ENCODE results near the gene LRRC28.

LRRC28 gene

DNA sequence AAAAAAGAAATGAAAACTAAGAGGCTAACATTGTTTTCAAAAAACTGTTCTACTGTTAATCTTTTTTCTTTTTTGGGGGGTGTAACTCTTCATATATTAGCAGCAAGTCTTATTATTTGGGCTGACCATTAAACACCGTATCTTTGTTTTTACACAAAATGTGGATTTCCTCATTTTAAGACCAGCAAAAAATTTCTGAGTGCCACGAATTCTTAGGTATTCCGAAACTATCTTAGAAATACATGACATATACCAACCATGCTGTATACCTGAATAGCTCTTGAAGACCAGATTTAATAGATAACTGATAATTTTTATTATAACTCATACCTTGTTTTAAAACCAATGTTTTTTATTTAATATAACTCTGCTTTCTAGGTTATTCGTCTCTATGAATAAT is 1.3 kb upstream of the LRRC28 start:
- DNase-seq: no peak

GRCh38 chr15:99250494-99250856 is 806 bp upstream of the LRRC28 start:
- DNase-seq: no peak

DNA sequence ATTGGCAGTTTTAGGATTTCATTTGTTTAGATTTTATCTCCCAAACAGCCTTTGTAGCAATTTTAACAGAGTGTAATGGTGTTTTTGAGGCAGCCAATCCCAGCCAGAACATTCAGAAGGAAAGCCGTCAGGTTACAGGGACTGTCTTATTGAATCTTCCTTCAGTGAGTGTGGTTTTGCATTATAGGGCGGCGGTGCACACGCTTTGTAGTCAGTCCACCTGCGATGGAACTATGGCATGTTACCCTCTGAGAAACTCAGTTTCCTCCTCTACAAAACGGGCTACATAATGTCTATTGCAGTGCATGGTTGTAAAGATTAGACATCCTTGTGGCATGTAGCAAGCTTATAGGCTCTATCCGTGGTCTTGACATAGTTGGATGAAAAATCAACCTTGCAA is 1.0 kb downstream of the LRRC28 start:
- no peak for DNase-seq

GRCh38 chr15:99253381-99254090 is 2.3 kb downstream of the LRRC28 start:
- no peak for DNase-seq

DNA sequence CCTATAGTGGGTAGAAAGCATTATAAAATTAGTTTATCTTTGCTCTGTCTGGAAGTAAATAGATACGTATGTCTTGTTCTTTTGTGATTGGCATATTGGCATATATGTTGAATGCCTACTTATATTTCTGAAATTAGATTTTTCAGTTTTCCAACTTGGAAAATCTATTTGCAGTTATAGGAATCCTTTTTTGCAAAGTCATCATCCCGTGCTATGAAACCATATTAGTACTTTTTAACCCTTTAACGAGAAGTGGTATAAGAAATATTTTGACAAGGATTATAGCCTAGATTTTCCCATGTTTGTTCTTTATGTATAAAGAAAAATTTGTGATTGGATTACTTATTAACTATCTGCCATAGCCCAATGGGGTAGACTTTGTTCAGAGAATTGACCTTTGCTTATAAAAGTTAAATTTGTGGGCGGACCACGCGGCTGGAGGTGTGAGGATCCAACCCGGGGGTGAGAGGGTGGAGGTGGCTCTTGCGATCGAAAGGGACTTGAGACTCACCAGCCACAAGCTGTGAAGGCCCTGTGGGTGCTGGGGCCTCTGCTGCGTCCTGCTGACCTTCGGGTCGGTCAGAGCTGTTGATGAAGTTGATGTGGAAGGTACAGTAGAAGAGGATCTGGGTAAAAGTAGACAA is 5.9 kb downstream of the LRRC28 start:
- DNase-seq: no peak

DNA sequence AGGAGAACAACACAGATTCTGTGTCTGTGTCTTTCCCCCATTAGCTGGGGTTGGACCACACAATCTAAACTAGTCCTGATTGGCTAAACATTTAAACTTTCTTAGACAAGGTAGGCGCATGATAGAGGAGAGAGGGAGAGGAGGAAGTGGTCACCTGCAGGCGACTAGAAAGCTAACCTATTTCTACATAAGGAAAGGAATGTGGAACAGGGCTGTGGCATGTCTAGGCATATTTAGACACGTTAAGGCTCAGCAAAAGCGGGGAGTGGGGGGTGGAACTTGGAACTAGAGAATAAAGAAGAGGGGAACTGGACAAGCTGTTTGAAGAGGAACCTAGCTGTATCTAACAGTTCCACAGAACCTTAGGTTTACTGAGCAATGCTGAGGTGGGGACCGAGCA is 12.8 kb downstream of the LRRC28 start:
- no peak for DNase-seq

GRCh38 chr15:99265541-99266070 is 14.3 kb downstream of the LRRC28 start:
- no peak for DNase-seq

GRCh38 chr15:99267957-99268356 is 16.7 kb downstream of the LRRC28 start:
- no peak for DNase-seq

GRCh38 chr15:99268431-99268830 is 17.1 kb downstream of the LRRC28 start:
- no peak for DNase-seq

DNA sequence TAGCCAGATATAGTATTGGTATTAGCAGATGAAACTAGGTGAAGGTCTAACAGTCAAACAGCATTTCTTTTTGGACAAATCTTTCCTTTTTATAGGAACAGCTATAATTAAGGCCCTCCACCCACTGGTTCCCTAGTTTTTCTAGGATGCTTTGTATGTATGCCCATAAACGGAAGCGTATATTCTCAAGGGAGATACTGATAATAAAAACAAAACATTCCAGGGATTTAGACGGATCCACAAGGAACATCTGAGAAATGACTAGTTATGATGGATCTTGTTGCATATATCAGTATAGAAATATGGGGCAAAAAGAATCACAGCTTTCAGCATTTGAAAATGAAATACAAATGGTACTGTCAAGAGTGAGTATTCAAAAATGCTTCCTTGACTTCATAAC is 22.5 kb downstream of the LRRC28 start:
- no peak for DNase-seq

DNA sequence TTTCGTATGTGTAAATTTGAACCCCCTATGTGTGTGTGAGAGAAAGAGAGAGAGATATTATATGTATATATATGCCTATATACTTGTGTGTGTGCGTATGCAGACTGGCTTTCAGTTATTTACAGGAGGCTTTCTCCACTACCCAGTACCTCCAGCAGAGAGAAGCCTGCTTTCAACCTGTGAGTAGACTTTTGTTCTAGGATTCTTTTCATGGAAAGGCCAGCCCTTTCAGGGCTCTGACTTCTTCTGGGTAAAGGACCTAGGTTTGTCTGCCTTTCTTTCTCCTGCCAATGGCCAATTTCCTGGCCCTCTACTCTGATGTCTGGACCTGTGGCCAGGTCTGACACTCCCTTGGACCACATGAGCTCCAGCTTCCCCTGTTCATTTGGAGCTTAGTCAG is 23.8 kb downstream of the LRRC28 start:
- DNase-seq: no peak

DNA sequence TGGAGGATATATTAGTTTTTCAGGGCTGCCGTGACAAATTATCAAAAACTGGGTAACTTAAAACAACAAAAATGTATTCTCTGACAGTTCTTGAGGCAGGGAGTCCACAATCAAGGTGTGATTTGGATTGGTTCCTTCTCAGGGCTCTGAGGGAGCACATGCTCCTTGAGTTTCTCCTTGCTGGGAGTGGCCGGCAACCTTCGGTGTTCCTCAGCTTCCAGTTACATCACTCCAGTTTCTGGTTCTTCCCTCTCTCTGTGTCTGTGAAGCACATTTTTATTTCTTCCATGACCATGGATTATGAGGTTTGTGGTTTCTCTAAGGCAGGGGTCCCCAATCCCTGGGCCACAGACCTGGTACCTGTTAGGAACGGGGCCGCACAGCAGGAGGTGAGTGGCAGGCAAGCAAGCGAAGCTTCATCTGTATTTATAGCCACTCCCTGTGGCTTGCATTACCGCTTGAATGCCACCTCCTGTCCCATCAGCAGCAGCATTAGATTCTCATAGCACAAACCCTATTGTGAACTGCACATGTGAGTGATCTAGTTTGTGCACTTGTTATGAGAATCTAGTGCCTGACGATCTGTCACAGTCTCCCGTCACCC is 24.3 kb downstream of the LRRC28 start:
- no peak for DNase-seq

DNA sequence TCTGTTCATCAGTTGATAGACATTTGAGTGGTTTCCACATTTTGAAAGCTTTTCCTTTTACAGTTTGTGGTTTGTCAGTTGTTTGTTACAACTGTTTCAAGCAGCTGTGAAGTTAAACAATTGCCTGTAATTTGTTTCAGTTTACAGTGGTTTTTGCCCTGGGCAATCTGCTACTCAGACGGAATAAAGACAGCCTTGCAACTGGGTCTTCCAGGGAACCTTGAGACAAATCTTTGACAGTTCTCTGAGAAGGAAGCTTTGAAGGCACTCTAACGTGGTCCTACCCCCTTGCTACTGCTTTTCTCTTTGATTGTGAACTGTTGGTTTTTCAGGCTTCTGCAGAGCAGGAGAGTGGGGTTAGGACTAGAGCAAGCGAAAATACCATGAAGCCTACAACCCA is 28.0 kb downstream of the LRRC28 start:
- DNase-seq: no peak

DNA sequence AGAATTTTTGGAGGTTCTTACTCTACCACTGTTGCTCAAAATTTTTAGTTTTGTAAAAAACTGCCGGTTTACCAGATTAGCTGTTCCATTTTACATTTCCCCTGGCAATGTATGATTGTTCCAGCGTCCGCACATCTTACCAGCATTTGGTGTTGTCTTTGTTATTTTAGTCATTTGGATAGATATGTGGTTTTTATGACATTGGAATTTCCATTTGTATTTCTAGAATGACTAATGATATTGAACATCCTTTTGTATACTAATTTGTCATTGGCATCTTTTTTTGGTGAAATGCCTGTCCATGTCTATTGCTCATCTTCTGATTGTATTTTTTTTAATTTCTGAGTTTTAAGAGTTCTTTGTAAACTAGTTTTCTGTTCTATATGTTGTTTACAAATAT is 28.5 kb downstream of the LRRC28 start:
- DNase-seq: no peak

DNA sequence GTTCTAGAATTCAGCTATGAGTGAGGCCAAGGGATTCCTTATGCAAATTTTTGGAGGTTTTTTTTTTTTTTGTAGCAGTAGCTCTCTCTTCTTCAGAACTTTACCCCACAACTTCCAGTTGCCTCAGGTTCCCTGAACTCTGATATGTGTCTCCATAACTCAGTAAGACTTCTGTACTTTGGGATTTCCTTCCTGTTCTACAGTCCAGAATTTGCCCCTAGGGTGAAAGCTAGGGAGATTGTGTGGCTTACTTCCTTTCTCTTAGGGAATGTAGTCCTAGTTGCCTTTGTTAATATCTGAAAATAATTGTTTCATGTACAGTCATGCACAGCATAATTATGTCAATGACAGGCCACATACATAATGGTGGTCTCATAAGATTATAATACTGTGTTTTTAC is 30.8 kb downstream of the LRRC28 start:
- no peak for DNase-seq

- DNase-seq: no peak
These were observed 31.3 kb downstream of the LRRC28 start for GRCh38 chr15:99282586-99282985.

GRCh38 chr15:99283717-99284116 is 32.4 kb downstream of the LRRC28 start:
- DNase-seq: no peak

DNA sequence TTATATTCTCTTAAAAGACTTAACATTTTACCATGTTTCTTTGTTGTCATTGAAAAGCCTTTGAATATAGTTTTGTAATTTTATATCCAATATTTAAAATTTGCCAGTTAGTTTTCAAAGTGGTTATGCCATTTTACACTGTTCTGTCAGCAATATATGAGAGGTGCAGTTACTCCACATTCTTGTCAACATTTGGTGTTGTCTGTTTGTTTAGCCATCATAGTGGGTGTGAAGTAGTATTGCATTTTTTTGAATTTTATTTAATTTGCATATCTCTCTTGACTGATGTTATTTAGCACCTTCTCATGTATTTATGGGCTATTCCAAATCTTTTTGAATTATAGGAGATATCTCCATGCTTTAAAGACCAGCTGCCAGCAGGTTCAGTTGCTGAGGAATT is 40.4 kb downstream of the LRRC28 start:
- no peak for DNase-seq

DNA sequence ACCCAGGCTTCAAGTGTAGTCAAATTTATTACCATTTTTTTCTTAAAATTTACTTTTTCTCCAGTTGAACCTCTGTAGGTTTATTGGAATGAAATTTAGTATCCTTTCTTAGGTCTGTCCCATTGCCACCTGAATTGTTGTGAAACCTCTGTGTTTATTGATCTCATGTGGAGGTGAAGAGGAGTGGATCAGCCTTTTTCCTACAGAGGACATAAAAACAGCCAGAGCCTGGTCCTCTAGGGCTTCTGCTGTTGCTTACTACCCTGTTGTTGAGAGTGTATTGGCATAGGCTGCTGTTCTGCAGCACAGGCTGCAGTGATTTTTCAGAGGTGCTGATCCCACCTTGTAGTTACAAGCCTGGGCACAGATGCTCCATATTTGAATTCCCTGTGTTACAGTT is 44.6 kb downstream of the LRRC28 start:
- DNase-seq: no peak

DNA sequence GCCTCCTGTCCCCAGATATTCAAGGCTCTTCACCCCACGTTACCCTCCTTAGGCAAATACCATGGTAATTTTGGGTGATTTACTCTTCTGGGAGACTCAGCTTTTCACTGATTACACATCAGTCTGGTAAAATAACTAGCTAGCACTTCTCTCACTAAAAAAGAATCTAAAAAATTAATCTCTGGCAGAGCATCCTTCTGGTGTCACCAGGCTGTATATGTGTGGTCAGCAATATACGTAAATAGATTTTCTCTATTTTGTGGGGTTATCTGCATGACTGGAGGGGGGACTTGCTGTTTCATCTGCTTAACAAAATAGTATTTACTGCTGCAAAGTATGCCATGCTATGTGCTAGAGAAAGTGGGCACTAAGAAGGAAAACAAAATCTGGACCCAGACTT is 45.1 kb downstream of the LRRC28 start:
- no peak for DNase-seq

- no peak for DNase-seq
These were observed 52.6 kb downstream of the LRRC28 start for GRCh38 chr15:99303907-99304306.

GRCh38 chr15:99305761-99306505 is 54.7 kb downstream of the LRRC28 start:
- DNase-seq: no peak

- no peak for DNase-seq
These were observed 55.5 kb downstream of the LRRC28 start for GRCh38 chr15:99306694-99307338.

Measured in activated CD8-positive, alpha-beta memory T cell treated with anti-CD3 and anti-CD28 coated beads, Interleukin-2, amount 50 U/mL, for 48 hours (primary cell).